ENCODE measurements around the gene BLNK. TPM values are rescaled to one million over a fixed set of nuclear protein-coding genes. Genes with fewer than 3 reads are reported as not detected.

Gene BLNK
- total RNA-seq, 1 experiment from 2014 or later: 7.5 TPM

DNA sequence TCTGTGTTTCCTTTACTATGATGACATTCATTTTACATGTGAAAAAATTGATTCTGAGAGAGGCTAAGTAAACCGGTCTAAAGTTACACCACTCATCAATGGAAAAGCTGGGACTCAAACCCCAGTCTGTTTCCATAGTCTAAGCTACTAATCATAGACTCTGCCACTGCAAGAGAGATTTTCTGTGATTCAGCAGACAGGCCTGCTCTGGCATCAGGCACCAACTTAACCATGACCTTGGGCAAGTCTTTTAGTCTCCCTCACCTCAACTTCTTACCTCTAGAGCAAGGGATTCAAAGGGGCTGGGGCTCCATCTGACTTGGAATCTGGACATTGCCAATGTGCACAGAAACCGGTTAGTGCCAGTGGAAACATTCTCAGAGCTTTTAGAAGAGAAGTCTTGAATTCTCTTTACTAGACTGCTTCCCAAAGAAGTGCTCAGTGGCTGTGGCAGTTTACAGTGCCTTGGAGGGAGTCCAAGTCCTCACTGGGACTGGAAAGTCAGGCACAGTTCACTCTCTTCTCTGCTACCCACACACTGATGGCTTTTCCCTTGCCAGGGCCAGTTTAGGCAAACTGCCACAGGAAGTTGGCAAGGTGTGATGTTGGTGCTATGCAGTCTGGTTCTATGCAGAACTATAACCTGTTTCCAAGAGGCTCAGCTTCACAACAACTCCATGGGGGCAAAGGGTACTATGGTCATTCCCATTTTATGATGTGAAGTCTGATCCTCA is 4.5 kb upstream of the BLNK start:
- Mint-ChIP-seq H3K4me1 (ENCODE audit: low read depth, unreplicated experiment) (peaks cover 28% of the 10 kb centered on the region), H3K9me3 (ENCODE audit: low read depth, unreplicated experiment) (no peaks in the 10 kb centered on the region), H3K4me3 (ENCODE audit: low read depth, unreplicated experiment) (no peak overlapping the region), H3K27me3 (ENCODE audit: unreplicated experiment) (no peaks in the 10 kb centered on the region), H3K36me3 (ENCODE audit: insufficient read depth, unreplicated experiment) (peaks cover 6% of the 10 kb centered on the region), H3K27ac (ENCODE audit: unreplicated experiment) (no peak overlapping the region)
- TF ChIP-seq, protein P1, sequence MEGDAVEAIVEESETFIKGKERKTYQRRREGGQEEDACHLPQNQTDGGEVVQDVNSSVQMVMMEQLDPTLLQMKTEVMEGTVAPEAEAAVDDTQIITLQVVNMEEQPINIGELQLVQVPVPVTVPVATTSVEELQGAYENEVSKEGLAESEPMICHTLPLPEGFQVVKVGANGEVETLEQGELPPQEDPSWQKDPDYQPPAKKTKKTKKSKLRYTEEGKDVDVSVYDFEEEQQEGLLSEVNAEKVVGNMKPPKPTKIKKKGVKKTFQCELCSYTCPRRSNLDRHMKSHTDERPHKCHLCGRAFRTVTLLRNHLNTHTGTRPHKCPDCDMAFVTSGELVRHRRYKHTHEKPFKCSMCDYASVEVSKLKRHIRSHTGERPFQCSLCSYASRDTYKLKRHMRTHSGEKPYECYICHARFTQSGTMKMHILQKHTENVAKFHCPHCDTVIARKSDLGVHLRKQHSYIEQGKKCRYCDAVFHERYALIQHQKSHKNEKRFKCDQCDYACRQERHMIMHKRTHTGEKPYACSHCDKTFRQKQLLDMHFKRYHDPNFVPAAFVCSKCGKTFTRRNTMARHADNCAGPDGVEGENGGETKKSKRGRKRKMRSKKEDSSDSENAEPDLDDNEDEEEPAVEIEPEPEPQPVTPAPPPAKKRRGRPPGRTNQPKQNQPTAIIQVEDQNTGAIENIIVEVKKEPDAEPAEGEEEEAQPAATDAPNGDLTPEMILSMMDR (IDR thresholded peaks at IDR 0.05; ENCODE audit: unreplicated experiment): no peak
- no peak for DNase-seq
- no TSS peak for BruUV-seq (replicated peaks)
- CTCF ChIA-PET: no interaction called here
- intact Hi-C loops (cut with micrococcal nuclease; ENCODE audit: unreplicated experiment): no loop called here

DNA sequence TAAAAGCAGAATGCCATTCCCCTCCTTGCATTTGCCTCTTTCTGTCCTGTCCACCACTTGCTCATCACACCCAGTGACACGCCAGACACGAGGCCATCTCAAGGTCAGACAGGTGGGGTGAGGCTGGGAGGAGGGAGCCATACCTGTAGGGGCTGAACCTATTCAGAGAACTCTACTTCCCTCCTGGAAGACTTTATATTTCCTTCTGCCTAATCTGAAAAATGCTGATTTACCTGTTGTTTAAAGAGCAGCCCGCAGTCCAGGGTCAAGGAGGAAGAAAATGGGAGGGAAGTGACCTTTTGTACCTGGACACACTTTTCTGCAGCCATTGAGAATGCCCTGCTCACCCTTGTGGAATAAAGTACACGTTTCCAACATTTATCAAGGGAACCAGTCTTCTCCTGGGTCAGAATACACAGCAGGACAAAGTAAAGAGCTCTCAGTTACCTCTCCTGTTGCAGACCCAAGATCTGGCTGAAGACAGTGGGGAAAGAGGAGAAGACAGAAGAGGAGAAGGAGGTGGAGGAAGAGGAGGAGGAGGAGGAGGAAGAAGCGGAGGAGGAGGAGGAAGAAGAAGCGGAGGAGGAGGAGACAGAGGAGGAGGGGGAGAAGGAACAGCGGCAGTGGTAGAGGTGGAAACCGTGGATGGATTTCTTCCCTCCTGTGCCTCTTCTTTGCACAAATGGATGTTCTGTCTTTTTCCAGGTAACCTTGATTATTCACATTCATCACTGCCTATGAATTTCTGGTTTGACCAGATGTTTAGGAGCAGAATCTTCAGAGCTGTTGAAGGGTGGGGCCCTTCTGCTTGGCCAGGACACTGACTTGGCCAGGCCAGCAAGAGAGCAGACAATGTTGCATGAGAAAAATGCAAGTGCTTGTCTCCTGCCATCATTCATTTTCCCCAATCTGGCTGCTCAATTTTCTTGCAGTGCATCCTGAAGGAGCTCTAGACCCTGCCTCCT is 1.2 kb upstream of the BLNK start:
- CTCF ChIA-PET: no interaction called here
- peaks cover 14% of the 10 kb centered on the region for H3K36me3 Mint-ChIP-seq (ENCODE audit: insufficient read depth, unreplicated experiment)
- DNase-seq: no peak
- no peak overlapping the region for H3K27ac Mint-ChIP-seq (ENCODE audit: unreplicated experiment)
- no peaks in the 10 kb centered on the region for H3K9me3 Mint-ChIP-seq (ENCODE audit: low read depth, unreplicated experiment)
- intact Hi-C loops (cut with micrococcal nuclease; ENCODE audit: unreplicated experiment): no loop called here
- no peak overlapping the region for H3K4me3 Mint-ChIP-seq (ENCODE audit: low read depth, unreplicated experiment)
- TF ChIP-seq, protein P1 (IDR thresholded peaks at IDR 0.05; ENCODE audit: unreplicated experiment): no peak
- no peaks in the 10 kb centered on the region for H3K27me3 Mint-ChIP-seq (ENCODE audit: unreplicated experiment)
- peaks cover 48% of the 10 kb centered on the region for H3K4me1 Mint-ChIP-seq (ENCODE audit: low read depth, unreplicated experiment)
- BruUV-seq (replicated peaks): no TSS peak

DNA sequence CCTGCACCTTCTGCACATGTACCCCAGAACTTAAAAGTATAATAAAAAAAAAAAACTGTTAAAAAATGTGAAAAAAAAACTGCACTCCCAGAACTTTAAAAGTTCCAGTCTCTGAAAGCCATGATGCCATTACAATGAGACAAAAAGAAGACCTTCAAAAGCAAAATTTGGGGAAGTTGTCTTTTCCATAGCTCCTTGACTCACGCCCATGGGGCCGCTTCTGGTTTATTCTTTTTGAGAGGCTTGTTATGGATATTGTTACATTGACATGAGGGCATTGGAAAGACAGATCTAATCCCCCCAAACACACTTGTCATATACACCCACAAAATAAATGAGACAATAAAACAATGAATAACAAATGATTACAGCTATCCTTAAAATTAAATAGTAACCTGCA is 798 bp downstream of the BLNK start:
- H3K27me3 Mint-ChIP-seq (ENCODE audit: unreplicated experiment): no peaks in the 10 kb centered on the region
- BruUV-seq (replicated peaks): no TSS peak
- H3K9me3 Mint-ChIP-seq (ENCODE audit: low read depth, unreplicated experiment): no peaks in the 10 kb centered on the region
- H3K4me1 Mint-ChIP-seq (ENCODE audit: low read depth, unreplicated experiment): peaks cover 49% of the 10 kb centered on the region
- peaks cover 14% of the 10 kb centered on the region for H3K36me3 Mint-ChIP-seq (ENCODE audit: insufficient read depth, unreplicated experiment)
- DNase-seq: no peak
- TF ChIP-seq, protein P1 (IDR thresholded peaks at IDR 0.05; ENCODE audit: unreplicated experiment): no peak
- peak overlapping the region; percentile 72 for H3K4me3 Mint-ChIP-seq (ENCODE audit: low read depth, unreplicated experiment)
- intact Hi-C loops (cut with micrococcal nuclease; ENCODE audit: unreplicated experiment): no loop called here
- H3K27ac Mint-ChIP-seq (ENCODE audit: unreplicated experiment): peak overlapping the region; percentile 73
- CTCF ChIA-PET: interaction anchor here (0.6 to 0.8 kb wide), 2 partner anchors 15 to 17 kb away, joined by 3 read pairs; no protein-coding TSS in a partner anchor

DNA sequence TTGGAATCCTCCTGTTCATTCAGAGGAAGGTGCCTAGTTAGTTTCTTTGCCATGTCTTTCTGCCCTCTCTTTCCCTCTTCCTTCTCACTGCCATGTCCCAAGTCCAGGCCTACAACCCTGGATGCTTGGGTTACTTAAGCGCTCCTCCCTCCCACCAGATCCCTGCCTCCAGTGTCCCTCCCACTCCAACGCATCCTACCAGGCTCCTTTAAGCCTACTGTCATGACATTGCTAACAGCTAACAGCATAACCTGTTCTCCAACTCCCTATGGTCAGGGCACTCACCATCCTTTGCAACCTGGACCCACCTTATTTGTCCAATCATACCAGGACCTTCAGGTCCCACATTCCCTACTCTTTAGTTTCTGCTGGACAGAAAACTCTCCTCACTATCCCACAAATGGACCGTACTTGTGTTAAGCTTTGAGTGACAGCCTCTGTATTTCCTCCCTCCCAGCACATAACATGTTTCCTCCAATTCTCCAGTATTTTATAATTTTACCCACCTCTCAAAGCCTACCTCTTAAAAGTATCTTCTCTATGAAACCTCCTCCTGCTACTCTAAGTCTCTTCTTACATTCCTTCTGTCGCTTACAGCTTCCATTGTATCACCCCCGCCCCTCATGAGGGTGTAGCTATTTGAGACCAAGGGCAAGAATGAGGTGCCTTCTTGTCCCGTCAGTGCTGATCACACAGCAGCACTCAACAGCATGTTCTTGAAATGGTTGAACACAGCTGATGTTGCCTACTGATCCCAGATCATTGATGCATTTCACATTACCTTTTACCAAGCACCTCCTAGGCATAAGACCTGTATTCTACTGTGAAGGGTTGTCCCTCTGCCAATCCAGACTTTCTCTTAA is 1.7 kb downstream of the BLNK start:
- CTCF ChIA-PET: interaction anchor here (0.6 to 0.8 kb wide), 2 partner anchors 14 to 18 kb away, joined by 3 read pairs; no protein-coding TSS in a partner anchor
- H3K27ac Mint-ChIP-seq (ENCODE audit: unreplicated experiment): peak overlapping the region; percentile 79
- H3K9me3 Mint-ChIP-seq (ENCODE audit: low read depth, unreplicated experiment): no peaks in the 10 kb centered on the region
- no peak for DNase-seq
- H3K4me1 Mint-ChIP-seq (ENCODE audit: low read depth, unreplicated experiment): peaks cover 49% of the 10 kb centered on the region
- intact Hi-C loops (cut with micrococcal nuclease; ENCODE audit: unreplicated experiment): no loop called here
- peak overlapping the region; percentile 72 for H3K4me3 Mint-ChIP-seq (ENCODE audit: low read depth, unreplicated experiment)
- TF ChIP-seq, protein P1 (IDR thresholded peaks at IDR 0.05; ENCODE audit: unreplicated experiment): no peak
- H3K27me3 Mint-ChIP-seq (ENCODE audit: unreplicated experiment): no peaks in the 10 kb centered on the region
- peaks cover 14% of the 10 kb centered on the region for H3K36me3 Mint-ChIP-seq (ENCODE audit: insufficient read depth, unreplicated experiment)
- BruUV-seq (replicated peaks): no TSS peak

All from Calu3 (cell line).